Measurements from ENCODE around the gene SGMS1. TPM values are rescaled to one million over a fixed set of nuclear protein-coding genes. Genes with fewer than 3 reads are reported as not detected.

The SGMS1 gene
- total RNA-seq, 3 donors from 2014 or later (not counting 1 experiment from before 2014, with no cell fraction given) = 24.5 to 32.7 (median 30.4) TPM

DNA sequence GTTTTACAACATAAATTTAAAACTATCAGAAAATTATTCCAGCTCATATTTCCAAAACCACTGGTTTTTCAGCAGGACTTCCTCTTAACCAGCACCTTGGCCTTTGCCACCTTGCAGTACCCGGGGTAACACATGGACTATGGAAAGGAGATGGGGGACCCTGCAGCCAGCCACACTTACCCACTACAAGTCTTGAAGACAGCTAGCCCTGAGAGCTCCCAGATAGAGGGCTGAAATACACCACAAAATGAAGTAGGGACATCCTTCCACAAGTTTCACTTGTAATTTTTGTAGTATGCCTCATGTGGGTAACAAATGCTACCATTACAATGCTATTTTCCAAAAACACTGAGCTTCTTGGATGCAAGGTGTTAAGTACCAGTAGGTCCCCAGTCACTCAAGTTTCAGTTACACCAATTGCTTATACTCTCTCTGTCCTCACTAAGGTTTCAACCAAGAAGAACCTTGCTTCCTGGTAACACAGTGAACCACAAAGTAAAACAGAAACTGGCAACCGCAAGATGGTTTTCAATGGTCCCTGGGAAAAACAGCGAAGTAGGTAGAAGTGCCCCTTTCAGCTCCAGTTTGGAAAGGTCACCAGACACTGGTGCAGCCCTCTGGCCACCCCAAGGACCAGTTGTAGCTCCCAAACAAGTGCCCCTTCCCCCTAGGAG is 110.9 kb downstream of the SGMS1 start:
- TF ChIP-seq, protein P1, sequence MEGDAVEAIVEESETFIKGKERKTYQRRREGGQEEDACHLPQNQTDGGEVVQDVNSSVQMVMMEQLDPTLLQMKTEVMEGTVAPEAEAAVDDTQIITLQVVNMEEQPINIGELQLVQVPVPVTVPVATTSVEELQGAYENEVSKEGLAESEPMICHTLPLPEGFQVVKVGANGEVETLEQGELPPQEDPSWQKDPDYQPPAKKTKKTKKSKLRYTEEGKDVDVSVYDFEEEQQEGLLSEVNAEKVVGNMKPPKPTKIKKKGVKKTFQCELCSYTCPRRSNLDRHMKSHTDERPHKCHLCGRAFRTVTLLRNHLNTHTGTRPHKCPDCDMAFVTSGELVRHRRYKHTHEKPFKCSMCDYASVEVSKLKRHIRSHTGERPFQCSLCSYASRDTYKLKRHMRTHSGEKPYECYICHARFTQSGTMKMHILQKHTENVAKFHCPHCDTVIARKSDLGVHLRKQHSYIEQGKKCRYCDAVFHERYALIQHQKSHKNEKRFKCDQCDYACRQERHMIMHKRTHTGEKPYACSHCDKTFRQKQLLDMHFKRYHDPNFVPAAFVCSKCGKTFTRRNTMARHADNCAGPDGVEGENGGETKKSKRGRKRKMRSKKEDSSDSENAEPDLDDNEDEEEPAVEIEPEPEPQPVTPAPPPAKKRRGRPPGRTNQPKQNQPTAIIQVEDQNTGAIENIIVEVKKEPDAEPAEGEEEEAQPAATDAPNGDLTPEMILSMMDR (IDR thresholded peaks at IDR 0.05) = no peak
- ATAC-seq (peak; percentile 77 to 93 (median 84)), DNase-seq (peak in 1 of 2 donors; percentile 67)
- peaks cover 39 to 44% of the 10 kb centered on the region in 2 donors for H3K4me1 Mint-ChIP-seq
- H3K9me3 ChIP-seq (ENCODE audit: control insufficient read depth, insufficient read depth, low read length) = no peaks in the 10 kb centered on the region
- H3K4me3 Mint-ChIP-seq = peak overlapping the region; percentile 78
- no peaks in the 10 kb centered on the region for H3K27me3 Mint-ChIP-seq (ENCODE audit: low read depth in 2 of 2)
- no peaks in the 10 kb centered on the region for H3K36me3 Mint-ChIP-seq
- no peaks in the 10 kb centered on the region for H3K27me3 ChIP-seq (ENCODE audit: control insufficient read depth, insufficient read depth, low read length)
- WGBS (ENCODE audit: insufficient coverage) = 32% methylated on average over 3 of the region's 3 CpGs
- H3K36me3 ChIP-seq (ENCODE audit: control insufficient read depth, insufficient read depth, low read length) = no peaks in the 10 kb centered on the region
- no peaks in the 10 kb centered on the region for H3K9me3 Mint-ChIP-seq
- peak overlapping the region; percentile 4 for H3K4me3 ChIP-seq (ENCODE audit: low read length)
- H3K27ac Mint-ChIP-seq = peak overlapping the region; percentile 65 to 83
- peak overlapping the region; percentile 60 for H3K27ac ChIP-seq (ENCODE audit: low read length)
- intact Hi-C loops (cut with micrococcal nuclease) = no loop called here
- H3K4me1 ChIP-seq (ENCODE audit: control insufficient read depth, insufficient read depth, low read length) = peaks cover 20% of the 10 kb centered on the region

DNA sequence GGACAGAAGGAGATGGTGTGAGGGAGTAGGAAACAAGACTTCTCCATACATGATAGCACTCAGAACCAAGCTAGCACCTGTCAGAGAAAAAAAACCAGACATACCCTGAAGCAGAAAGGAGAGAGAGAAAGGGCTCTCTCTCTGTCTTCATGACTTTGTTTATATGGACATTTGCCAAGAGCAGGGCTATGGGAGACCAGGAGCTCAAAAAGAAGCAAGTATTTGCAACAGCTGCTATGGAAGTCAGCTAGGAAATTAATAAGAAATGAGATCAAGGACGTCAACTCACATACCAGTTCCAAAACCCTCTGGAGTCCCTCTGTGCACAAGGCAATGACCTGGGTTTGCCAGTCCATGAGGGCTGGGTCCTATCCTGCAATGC is 111.6 kb downstream of the SGMS1 start:
- Mint-ChIP-seq H3K27ac (peak overlapping the region; percentile 65 to 83), H3K36me3 (no peaks in the 10 kb centered on the region), H3K4me3 (peak overlapping the region; percentile 48), H3K4me1 (peaks cover 39 to 46% of the 10 kb centered on the region in 2 donors), H3K9me3 (no peaks in the 10 kb centered on the region), H3K27me3 (ENCODE audit: low read depth in 2 of 2) (no peaks in the 10 kb centered on the region)
- TF ChIP-seq, protein P1 (IDR thresholded peaks at IDR 0.05) = no peak
- no peak for DNase-seq
- H3K4me3 ChIP-seq (ENCODE audit: low read length) = no peak overlapping the region
- no peak overlapping the region for H3K27ac ChIP-seq (ENCODE audit: low read length)
- peaks cover 20% of the 10 kb centered on the region for H3K4me1 ChIP-seq (ENCODE audit: control insufficient read depth, insufficient read depth, low read length)
- WGBS (ENCODE audit: insufficient coverage) = 92% methylated on average over 1 of the region's 1 CpG
- H3K36me3 ChIP-seq (ENCODE audit: control insufficient read depth, insufficient read depth, low read length) = no peaks in the 10 kb centered on the region
- intact Hi-C loops (cut with micrococcal nuclease) = no loop called here
- H3K27me3 ChIP-seq (ENCODE audit: control insufficient read depth, insufficient read depth, low read length) = no peaks in the 10 kb centered on the region
- no peaks in the 10 kb centered on the region for H3K9me3 ChIP-seq (ENCODE audit: control insufficient read depth, insufficient read depth, low read length)
- ATAC-seq = no peak

DNA sequence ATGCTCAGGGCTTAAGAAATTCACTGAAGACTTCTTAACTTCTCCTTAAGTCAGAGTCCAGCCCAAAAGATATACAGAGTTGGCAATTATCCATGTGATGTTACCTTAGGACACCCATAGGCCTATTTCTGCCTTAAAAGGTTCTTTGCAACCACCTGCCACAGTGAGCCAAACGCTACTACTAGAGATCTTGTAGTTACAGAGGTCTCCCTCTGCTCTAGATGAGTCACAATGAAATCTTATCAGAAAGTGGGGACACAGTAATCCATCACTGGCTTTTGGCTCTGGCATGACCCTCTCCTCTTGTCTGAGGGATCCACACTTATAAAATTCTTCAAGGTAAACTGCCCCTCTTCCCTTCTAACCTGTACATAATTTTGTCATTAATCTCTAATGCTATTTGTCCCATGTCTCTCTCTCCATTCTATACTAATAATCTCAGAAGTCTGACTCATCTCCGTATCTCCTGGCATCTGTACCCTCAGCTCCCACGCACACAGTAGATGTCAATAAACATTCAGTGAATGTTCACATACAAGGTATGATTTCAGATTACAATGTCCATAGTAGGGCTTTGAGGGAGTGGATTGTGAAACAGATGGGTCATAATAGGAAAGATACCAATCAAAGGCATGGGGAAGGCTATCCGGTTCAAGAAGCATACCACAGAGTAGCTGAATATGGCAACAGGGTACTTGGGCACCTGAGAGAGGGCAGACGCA is 112.1 kb downstream of the SGMS1 start:
- TF ChIP-seq, protein P1 (IDR thresholded peaks at IDR 0.05) = no peak
- intact Hi-C loops (cut with micrococcal nuclease) = no loop called here
- peak overlapping the region; percentile 65 to 83 for H3K27ac Mint-ChIP-seq
- Histone ChIP-seq H3K27ac (ENCODE audit: low read length) (no peak overlapping the region), H3K27me3 (ENCODE audit: control insufficient read depth, insufficient read depth, low read length) (no peaks in the 10 kb centered on the region), H3K4me1 (ENCODE audit: control insufficient read depth, insufficient read depth, low read length) (peaks cover 20% of the 10 kb centered on the region), H3K9me3 (ENCODE audit: control insufficient read depth, insufficient read depth, low read length) (no peaks in the 10 kb centered on the region), H3K4me3 (ENCODE audit: low read length) (no peak overlapping the region), H3K36me3 (ENCODE audit: control insufficient read depth, insufficient read depth, low read length) (no peaks in the 10 kb centered on the region)
- 81% methylated on average over 5 of the region's 5 CpGs for WGBS (ENCODE audit: insufficient coverage)
- ATAC-seq = no peak
- no peaks in the 10 kb centered on the region for H3K27me3 Mint-ChIP-seq (ENCODE audit: low read depth in 2 of 2)
- peak overlapping the region; percentile 48 for H3K4me3 Mint-ChIP-seq
- DNase-seq = peak in 1 of 2 donors; percentile 7
- H3K4me1 Mint-ChIP-seq = peaks cover 39 to 46% of the 10 kb centered on the region in 2 donors
- H3K36me3 Mint-ChIP-seq = no peaks in the 10 kb centered on the region
- no peaks in the 10 kb centered on the region for H3K9me3 Mint-ChIP-seq
